ENCODE results near the gene EBF4. TPM values are rescaled to one million over a fixed set of nuclear protein-coding genes. Genes with fewer than 3 reads are reported as not detected.

The EBF4 gene
- total RNA-seq, 1 donor from 2014 or later = 3.8 TPM

DNA sequence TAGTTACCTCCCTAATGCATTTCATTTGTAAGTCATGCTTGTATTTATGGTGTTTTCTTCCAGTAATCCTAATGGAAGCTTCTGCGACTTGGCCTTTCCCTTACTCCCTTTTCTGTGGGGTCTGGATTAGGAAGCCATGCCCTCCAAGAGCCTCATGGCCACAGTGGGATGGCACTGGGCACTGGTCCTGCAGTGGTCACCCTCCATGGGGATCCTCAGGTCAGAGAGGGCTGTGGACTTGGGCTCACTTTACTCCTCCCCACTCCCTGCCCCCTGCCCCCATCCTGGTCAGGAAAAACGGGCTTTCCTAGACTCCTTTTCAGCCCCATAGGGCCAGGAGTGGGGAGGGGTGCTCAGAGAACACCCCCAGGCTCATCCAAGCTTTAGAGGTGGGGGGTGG is 49.9 kb downstream of the EBF4 start:
- DNase-seq (ENCODE audit: low read depth in 2 of 2) = no peak

DNA sequence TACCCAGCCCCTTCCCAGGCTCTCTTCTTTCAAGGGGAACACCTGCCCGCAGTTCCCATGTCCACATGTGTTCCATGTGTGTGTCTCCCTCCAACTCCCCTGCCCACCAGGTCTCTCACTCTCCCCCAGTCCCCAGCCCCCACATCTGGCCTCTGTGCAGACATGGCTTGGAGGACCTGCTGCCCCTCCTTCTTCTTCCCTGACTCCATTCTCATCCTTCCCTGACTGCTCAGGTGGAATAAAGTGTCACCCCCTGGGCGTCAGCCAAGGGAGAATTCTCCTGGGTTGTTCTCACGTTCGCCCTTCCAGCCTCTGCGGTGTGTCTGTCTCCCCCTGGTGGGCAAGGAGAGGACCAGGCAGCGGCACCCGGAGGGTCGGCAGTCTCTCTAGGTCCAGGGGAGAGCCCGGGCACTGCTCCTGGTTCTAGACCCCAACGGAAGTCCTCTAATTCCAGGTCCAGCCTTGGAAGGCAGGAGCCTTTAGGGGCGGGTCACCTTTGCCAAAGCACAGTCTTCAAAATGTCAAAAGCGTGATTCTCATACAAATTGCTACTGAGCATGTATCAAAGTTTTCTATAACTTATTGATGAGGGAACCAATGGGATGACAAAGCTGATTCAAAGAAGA is 50.5 kb downstream of the EBF4 start:
- peak; percentile 64 for DNase-seq (ENCODE audit: low read depth in 2 of 2)

- DNase-seq (ENCODE audit: low read depth in 2 of 2) = no peak
Measured at GRCh38 chr20:2745060-2745910, 52.7 kb downstream of the EBF4 start.

DNA sequence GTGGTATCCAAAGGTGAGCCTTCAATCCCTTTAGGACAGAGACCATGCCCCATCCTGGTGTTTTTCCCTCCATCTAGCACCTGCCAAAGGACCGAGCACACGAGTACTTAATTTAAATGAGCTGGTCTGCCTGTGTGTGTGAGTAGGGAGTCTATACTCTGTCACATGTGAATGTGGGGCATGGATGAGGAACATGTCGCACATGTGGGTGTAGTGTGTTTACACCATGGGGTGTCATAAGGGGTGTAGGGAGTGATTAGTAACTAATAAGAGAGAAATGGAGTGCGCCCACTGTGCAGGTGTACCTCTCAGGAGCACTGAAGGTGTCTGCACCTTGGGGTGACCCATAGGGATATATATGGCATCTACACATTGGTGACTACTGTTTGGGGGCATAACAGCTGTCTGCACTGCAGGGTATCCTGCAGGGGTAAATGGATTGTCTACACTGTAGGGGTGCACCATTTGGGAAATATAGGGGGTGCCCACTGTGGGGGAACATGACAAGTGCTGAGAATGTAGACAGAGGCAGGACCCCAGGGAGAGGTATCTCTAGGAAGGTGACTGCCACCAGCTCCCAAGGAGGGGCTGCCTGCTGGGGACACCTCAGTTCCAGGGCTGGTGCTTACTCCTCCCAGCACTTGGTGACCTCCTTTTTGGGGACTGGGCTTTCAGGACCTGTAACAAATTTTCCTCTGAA is 53.5 kb downstream of the EBF4 start:
- DNase-seq (ENCODE audit: low read depth in 2 of 2) = no peak

- no peak for DNase-seq (ENCODE audit: low read depth in 2 of 2)
Measured at GRCh38 chr20:2746636-2747265, 54.2 kb downstream of the EBF4 start.

DNA sequence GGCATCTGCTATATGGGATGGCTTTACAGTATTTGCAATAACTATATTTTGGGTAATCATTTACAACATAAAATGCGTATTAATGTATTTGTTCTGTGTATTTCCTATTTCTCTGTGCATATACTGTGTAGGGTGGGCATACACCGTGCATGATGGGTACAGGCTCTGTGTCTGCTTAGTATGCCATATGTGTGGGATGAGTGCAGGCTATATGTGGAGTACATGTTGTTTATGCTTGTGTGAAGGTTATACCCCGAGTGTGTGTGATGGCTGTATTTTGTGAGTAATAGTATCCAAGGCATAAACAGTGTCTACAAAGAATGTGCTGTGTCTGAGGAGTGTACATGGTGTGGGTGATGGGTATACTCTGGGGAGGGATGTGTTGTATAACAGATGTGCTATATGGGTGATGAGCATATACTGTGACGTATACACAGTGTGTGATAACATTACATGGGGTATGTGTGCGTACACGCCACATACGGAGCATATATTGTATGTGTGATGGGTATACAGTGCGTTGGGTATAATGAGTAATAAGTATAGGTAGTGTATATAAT is 55.2 kb downstream of the EBF4 start:
- DNase-seq (ENCODE audit: low read depth in 2 of 2) = no peak

GRCh38 chr20:2748551-2749342 is 56.2 kb downstream of the EBF4 start:
- no peak for DNase-seq (ENCODE audit: low read depth in 2 of 2)

DNA sequence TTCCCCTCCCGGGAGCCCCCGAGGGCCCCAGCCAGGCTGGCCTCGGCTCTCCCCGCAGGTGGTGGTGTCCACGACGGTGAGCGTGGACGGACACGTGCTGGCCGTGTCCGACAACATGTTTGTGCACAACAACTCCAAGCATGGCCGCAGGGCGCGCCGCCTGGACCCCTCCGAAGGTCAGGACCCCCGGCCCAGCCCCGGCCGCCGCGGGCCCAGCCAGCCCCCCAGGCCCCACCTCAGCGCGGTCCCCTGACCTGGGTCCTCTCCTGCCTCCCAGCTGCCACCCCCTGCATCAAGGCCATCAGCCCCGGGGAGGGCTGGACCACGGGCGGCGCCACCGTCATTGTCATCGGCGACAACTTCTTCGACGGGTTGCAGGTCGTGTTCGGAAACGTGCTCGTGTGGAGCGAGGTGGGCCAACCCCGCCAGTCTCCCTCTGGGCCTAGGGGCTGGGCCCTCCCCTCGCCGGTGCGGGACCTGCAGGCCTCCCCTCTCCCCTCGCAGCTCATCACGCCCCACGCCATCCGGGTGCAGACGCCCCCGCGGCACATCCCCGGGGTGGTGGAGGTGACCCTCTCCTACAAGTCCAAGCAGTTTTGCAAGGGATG is 56.9 kb downstream of the EBF4 start:
- no peak for DNase-seq (ENCODE audit: low read depth in 2 of 2)

GRCh38 chr20:2749951-2750490 is 57.4 kb downstream of the EBF4 start:
- DNase-seq (ENCODE audit: low read depth in 2 of 2) = no peak

DNA sequence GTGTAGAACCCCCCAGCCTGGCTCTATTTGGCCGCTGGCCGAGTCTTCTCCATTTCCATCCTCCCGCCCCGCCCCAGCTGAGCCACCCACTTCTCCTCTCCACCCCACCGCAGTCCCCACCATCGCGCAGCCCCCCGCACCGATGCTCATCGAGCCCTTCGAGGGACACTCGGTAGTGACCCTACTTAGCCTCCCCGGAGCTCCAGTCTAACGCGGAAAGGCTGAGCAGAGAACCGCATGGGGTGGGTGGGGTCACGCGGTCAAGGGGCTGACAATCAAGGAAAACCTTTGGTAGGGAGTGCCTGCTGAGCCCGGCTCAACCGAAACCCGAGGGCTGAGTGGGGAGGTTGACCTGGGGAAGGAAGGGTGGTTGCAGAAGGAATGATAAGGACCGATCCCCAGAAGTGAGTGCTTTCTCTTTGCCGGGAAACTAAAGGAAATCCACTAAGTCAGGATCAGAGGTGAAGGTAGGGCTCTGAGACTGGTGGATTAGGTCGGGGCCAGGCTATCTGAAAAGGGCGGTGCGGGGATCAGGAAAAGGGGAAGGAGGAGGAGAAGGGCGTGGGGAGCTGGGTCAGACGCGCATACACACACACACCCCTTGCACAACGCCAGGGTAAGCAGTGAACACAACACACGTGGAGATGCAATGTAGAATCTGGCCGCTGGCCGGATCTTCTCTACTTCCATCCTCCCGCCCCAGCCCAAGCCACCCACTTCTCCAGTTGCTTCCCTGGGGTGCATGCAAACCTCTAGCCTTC is 58.1 kb downstream of the EBF4 start:
- DNase-seq (ENCODE audit: low read depth in 2 of 2) = peak in 1 of 2 donors; percentile 17

DNA sequence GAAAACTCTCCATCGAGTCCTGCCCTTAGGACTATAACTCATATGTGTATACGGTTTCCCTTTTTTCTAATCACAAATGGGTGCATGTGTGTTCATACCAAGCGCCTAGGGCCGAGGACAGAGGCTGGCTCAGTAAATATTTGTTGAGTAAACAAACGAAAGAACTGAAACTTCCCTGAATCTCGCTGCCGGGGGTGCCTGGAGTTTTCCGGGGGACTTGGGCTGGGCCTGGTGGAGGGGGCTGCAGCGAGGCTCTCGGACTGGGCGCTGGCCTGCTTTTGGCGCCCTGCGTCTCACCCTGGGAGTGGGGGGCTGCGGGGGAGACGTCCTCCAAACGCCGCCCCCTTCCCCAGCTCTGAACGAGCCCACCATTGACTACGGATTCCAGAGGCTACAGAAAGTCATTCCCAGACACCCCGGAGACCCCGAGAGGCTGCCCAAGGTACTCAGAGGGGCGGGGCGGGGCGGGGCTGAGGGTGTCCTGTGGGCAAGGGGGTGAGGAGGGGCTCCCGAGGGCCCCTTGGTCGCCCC is 58.8 kb downstream of the EBF4 start:
- no peak for DNase-seq (ENCODE audit: low read depth in 2 of 2)

- DNase-seq (ENCODE audit: low read depth in 2 of 2) = no peak
Measured at GRCh38 chr20:2751878-2752566, 59.4 kb downstream of the EBF4 start.

DNA sequence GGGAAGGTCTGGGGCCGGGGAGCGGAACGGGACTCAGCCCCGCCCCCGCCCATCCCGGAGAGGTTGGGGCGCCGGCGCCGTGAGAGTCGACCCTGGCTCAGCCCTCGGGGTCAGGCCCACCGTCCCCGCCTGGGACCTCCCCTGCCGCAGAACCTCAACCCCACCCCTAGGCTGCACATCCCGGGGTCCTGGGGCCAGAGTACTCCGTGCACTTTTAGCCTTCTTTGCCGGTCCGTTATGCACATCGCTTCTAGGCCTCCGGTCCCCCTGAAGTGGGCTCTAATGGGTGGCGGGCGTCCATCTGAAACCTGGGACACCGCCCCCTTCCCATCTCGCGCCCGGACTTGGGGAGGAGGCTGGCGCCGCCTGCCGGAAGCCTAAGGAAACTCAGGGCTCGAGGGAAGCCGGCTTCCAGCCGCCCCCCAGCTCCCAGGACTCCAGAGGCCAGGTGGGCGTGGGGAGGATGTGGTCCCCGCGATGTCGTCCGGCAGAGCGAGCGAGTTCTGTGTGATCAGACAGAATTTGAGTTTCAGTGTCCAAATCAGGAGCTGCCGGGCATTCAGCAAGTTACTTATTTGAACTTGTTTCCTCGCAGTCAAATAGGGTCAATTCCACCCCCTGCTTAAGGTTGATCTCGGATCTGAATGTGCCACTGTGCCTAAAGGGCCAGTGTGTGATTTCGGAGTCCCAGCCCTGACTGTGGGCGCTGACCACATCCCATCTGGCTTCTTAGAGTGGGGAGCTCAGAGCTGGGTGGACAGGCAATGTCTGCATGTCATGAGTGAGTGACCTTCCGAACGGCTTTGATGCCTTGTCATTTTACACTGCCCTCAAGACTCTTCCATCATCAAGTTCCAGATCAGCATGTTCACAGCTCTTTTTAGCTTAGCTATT is 60.2 kb downstream of the EBF4 start:
- peak; percentile 47 to 55 for DNase-seq (ENCODE audit: low read depth in 2 of 2)

DNA sequence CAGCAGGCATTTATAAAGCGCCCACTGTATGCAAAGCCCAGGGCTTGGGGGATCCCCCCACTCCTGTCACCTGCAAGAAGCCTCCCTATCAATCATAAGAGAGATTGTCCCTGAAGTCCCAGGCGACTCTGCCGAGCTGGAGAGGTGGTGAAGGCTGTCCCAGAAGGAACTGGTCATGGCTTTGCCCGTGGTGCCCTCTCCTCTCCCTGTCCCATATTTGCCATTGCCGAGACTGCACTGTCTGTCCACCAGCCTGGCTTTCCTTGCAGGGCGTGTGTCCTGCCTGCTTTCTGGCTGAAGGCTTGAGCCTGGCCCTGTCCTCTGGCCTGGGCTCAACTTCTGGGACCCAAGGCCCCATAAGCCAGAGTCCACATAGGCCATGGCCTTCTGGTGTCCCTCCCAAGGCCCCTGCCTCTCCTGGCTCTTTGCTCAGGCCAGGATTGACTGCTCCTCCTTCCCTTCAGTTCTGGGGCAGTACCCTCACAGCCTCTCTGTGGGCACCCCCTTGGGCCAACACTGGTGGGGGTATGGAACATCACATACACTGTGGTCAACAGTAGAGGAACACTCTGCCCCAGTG is 61.0 kb downstream of the EBF4 start:
- DNase-seq (ENCODE audit: low read depth in 2 of 2) = no peak

GRCh38 chr20:2754424-2754823 is 61.8 kb downstream of the EBF4 start:
- DNase-seq (ENCODE audit: low read depth in 2 of 2) = no peak

DNA sequence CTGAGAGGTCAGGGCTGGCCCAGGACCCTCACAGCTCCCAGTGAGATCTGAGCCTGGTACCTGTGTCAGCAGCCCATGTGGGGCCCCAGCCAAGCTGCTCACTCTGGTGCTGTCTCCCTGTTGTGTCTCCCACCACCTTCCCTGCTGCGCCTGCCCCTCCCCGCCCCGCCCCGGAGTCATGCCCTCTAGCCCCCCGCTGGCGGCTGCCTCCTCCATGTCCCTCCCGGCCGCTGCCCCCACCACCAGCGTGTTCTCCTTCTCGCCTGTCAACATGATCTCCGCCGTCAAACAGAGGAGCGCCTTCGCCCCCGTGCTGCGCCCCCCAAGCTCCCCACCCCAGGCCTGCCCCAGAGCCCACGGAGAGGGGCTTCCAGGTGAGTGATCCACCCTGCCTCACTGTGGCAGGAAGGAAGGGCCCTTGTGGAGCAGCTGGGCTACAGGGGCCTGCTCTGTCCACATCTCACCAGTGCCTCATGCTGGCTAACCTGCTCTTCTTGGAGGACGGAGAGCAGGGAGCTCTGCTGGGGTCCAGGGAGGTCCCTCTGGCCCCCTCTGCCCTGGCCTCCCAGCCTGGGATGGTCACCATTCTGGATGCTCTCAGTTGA is 63.0 kb downstream of the EBF4 start:
- DNase-seq (ENCODE audit: low read depth in 2 of 2) = no peak

All from lung microvascular endothelial cell (primary cell).